DMS53 (cell line): ENCODE data around the gene ZNF280B.

Experiments
- DNase-seq: peaks from one replicate; lab custom pipeline; 2025; lab: John Stamatoyannopoulos, UW

Gene ZNF280B

GRCh38 chr22:22508274-22509176 is at the start of gene ZNF280B:
Gene ZNF280B (minus strand): TSS chr22:22508742. CDS start chr22:22489398, 19,344 bp downstream.
- peak; percentile 87 for DNase-seq

GRCh38 chr22:22556995-22557925 is 48.7 kb upstream of the ZNF280B start:
- DNase-seq = no peak

GRCh38 chr22:22556578-22556977 is 48.0 kb upstream of the ZNF280B start:
- no peak for DNase-seq

- DNase-seq = no peak
Measured at GRCh38 chr22:22555596-22555995, 47.1 kb upstream of the ZNF280B start.

- no peak for DNase-seq
Measured at GRCh38 chr22:22554587-22555284, 46.2 kb upstream of the ZNF280B start.

- DNase-seq = no peak
Measured at GRCh38 chr22:22553735-22554586, 45.4 kb upstream of the ZNF280B start.

- no peak for DNase-seq
Measured at GRCh38 chr22:22553141-22553540, 44.6 kb upstream of the ZNF280B start.

- no peak for DNase-seq
Measured at GRCh38 chr22:22552630-22553029, 44.1 kb upstream of the ZNF280B start.

GRCh38 chr22:22550789-22551434 is 42.4 kb upstream of the ZNF280B start:
- DNase-seq = no peak

- DNase-seq = no peak
Measured at GRCh38 chr22:22548910-22549309, 40.4 kb upstream of the ZNF280B start.

GRCh38 chr22:22548317-22548716 is 39.8 kb upstream of the ZNF280B start:
- DNase-seq = no peak

- no peak for DNase-seq
Measured at GRCh38 chr22:22547692-22548300, 39.3 kb upstream of the ZNF280B start.

GRCh38 chr22:22547226-22547625 is 38.7 kb upstream of the ZNF280B start:
- DNase-seq = no peak

- no peak for DNase-seq
Measured at GRCh38 chr22:22546490-22546889, 37.9 kb upstream of the ZNF280B start.

GRCh38 chr22:22545084-22545483 is 36.5 kb upstream of the ZNF280B start:
- no peak for DNase-seq

- DNase-seq = no peak
Measured at GRCh38 chr22:22538226-22538989, 29.9 kb upstream of the ZNF280B start.

- DNase-seq = no peak
Measured at GRCh38 chr22:22536916-22537315, 28.4 kb upstream of the ZNF280B start.

GRCh38 chr22:22536515-22536914 is 28.0 kb upstream of the ZNF280B start:
- no peak for DNase-seq

- DNase-seq = no peak
Measured at GRCh38 chr22:22535662-22536061, 27.1 kb upstream of the ZNF280B start.
